ENCODE measurements around the gene CYP4A22.
"Not testable (repeated sequence)": the region's sequence is repeated elsewhere in the genome, so short reads cannot be mapped to it uniquely, and the experiment has no call there.

CYP4A22 gene

GRCh38 chr1:47186267-47187185, 49.3 kb downstream of the CYP4A22 start:
- DNase-seq: no peak

- DNase-seq: no peak
These were observed 50.1 kb downstream of the CYP4A22 start for GRCh38 chr1:47187231-47187925.

- no peak for DNase-seq
These were observed 50.6 kb downstream of the CYP4A22 start for GRCh38 chr1:47187926-47188250.

GRCh38 chr1:47188791-47189785, 51.8 kb downstream of the CYP4A22 start:
- DNase-seq: no peak

GRCh38 chr1:47189844-47190508, 52.7 kb downstream of the CYP4A22 start, which contains the start of gene PDZK1IP1:
Gene PDZK1IP1 (minus strand): TSS chr1:47190036. CDS start chr1:47189932, 104 bp downstream.
- DNase-seq: no peak

GRCh38 chr1:47190509-47190855, 53.2 kb downstream of the CYP4A22 start:
- no peak for DNase-seq

GRCh38 chr1:47190857-47191256, 53.6 kb downstream of the CYP4A22 start:
- DNase-seq: no peak

GRCh38 chr1:47191940-47192457, 54.8 kb downstream of the CYP4A22 start:
- DNase-seq: no peak

- peak; percentile 91 to 96 for DNase-seq
These were observed 55.5 kb downstream of the CYP4A22 start for GRCh38 chr1:47192458-47193384.

- DNase-seq: not testable (repeated sequence)
These were observed 56.3 kb downstream of the CYP4A22 start for GRCh38 chr1:47193496-47193895.

GRCh38 chr1:47194311-47194710, 57.1 kb downstream of the CYP4A22 start:
- DNase-seq: no peak

GRCh38 chr1:47195981-47196380, 58.7 kb downstream of the CYP4A22 start:
- not testable (repeated sequence) for DNase-seq

GRCh38 chr1:47196622-47197021, 59.4 kb downstream of the CYP4A22 start:
- no peak for DNase-seq

- no peak for DNase-seq
These were observed 61.0 kb downstream of the CYP4A22 start for GRCh38 chr1:47198214-47198613.

Measured in NCI-H524 (cell line).